ENCODE data around the gene ATP13A1. TPM values are rescaled to one million over a fixed set of nuclear protein-coding genes. Genes with fewer than 3 reads are reported as not detected.
A peak's percentile ranks its signal among the peaks of the same experiment; 100 is the strongest.

ATP13A1 gene
- total RNA-seq, 2 donors from 2014 or later = 46.0 to 77.4 TPM

- Histone ChIP-seq H3K27ac (no peak overlapping the region), H3K27me3 (no peaks in the 10 kb centered on the region), H3K4me3 (peak overlapping the region; percentile 73), H3K9ac (ENCODE audit: low read depth in 2 of 2, low read length in 2 of 2) (peak overlapping the region in 1 of 2 donors; percentile 78), H3K36me3 (no peaks in the 10 kb centered on the region), H3K9me3 (no peaks in the 10 kb centered on the region), H3K4me1 (no peaks in the 10 kb centered on the region)
- no peak for DNase-seq
- no peak for TF ChIP-seq CTCF (IDR thresholded peaks at IDR 0.05)
- intact Hi-C loops (cut with DNase I) = no loop called here
Observed at GRCh38 chr19:19626516-19627472, 36.7 kb downstream of the ATP13A1 start.

- no peak for DNase-seq
Observed at GRCh38 chr19:19624032-19624570, 39.4 kb downstream of the ATP13A1 start.

GRCh38 chr19:19623383-19623782 is 40.1 kb downstream of the ATP13A1 start:
- Histone ChIP-seq H3K36me3 (no peaks in the 10 kb centered on the region), H3K4me3 (no peak overlapping the region), H3K27ac (no peak overlapping the region), H3K4me1 (no peaks in the 10 kb centered on the region), H3K9me3 (no peaks in the 10 kb centered on the region), H3K9ac (ENCODE audit: low read depth in 2 of 2, low read length in 2 of 2) (no peak overlapping the region), H3K27me3 (no peaks in the 10 kb centered on the region)
- intact Hi-C loops (cut with DNase I) = no loop called here
- TF ChIP-seq CTCF (IDR thresholded peaks at IDR 0.05) = no peak
- no peak for DNase-seq

More at GRCh38 chr19:19624032-19624570, 39.4 kb downstream of the ATP13A1 start:
- Histone ChIP-seq H3K27me3 (no peaks in the 10 kb centered on the region), H3K27ac (no peak overlapping the region), H3K9me3 (no peaks in the 10 kb centered on the region), H3K4me3 (no peak overlapping the region), H3K4me1 (no peaks in the 10 kb centered on the region), H3K9ac (ENCODE audit: low read depth in 2 of 2, low read length in 2 of 2) (no peak overlapping the region), H3K36me3 (no peaks in the 10 kb centered on the region)
- no peak for TF ChIP-seq CTCF (IDR thresholded peaks at IDR 0.05)
- intact Hi-C loops (cut with DNase I) = no loop called here

- no peak overlapping the region for H3K9ac ChIP-seq (ENCODE audit: low read depth in 2 of 2, low read length in 2 of 2)
- TF ChIP-seq CTCF (IDR thresholded peaks at IDR 0.05) = no peak
- H3K4me1 ChIP-seq = peaks cover 3% of the 10 kb centered on the region
- no peaks in the 10 kb centered on the region for H3K9me3 ChIP-seq
- H3K36me3 ChIP-seq = no peaks in the 10 kb centered on the region
- DNase-seq = no peak
- intact Hi-C loops (cut with DNase I) = no loop called here
- H3K4me3 ChIP-seq = no peak overlapping the region
- no peak overlapping the region for H3K27ac ChIP-seq
- no peaks in the 10 kb centered on the region for H3K27me3 ChIP-seq
Observed at GRCh38 chr19:19619849-19620210, 43.6 kb downstream of the ATP13A1 start.

- Histone ChIP-seq H3K27ac (no peak overlapping the region), H3K9me3 (no peaks in the 10 kb centered on the region), H3K9ac (ENCODE audit: low read depth in 2 of 2, low read length in 2 of 2) (peak overlapping the region in 1 of 2 donors; percentile 14), H3K4me3 (no peak overlapping the region), H3K36me3 (no peaks in the 10 kb centered on the region), H3K4me1 (peaks cover 3% of the 10 kb centered on the region), H3K27me3 (no peaks in the 10 kb centered on the region)
- DNase-seq = no peak
- intact Hi-C loops (cut with DNase I) = no loop called here
- TF ChIP-seq CTCF (IDR thresholded peaks at IDR 0.05) = no peak
Observed at GRCh38 chr19:19619181-19619848, 44.2 kb downstream of the ATP13A1 start.
